Measurements from ENCODE around the gene EIF2B5.

DNA sequence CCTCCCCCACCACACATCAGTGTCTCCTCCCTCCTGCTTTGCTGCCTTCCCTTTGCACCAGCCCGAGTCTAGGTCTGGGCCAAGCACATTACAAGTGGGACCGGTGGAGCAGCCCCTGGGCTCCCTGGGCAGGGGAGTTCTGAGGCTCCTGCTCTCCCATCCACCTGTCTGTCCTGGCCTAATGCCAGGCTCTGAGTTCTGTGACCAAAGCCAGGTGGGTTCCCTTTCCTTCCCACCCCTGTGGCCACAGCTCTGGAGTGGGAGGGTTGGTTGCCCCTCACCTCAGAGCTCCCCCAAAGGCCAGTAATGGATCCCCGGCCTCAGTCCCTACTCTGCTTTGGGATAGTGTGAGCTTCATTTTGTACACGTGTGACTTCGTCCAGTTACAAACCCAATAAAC lies 48.5 kb downstream of the EIF2B5 start:
- TF ChIP-seq, protein P1, sequence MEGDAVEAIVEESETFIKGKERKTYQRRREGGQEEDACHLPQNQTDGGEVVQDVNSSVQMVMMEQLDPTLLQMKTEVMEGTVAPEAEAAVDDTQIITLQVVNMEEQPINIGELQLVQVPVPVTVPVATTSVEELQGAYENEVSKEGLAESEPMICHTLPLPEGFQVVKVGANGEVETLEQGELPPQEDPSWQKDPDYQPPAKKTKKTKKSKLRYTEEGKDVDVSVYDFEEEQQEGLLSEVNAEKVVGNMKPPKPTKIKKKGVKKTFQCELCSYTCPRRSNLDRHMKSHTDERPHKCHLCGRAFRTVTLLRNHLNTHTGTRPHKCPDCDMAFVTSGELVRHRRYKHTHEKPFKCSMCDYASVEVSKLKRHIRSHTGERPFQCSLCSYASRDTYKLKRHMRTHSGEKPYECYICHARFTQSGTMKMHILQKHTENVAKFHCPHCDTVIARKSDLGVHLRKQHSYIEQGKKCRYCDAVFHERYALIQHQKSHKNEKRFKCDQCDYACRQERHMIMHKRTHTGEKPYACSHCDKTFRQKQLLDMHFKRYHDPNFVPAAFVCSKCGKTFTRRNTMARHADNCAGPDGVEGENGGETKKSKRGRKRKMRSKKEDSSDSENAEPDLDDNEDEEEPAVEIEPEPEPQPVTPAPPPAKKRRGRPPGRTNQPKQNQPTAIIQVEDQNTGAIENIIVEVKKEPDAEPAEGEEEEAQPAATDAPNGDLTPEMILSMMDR (IDR thresholded peaks at IDR 0.05): no peak
- TF ChIP-seq EZH2 (IDR thresholded peaks at IDR 0.05; ENCODE audit: borderline replicate concordance, insufficient read depth, low read depth, low read length, poor library complexity, severe bottlenecking): no peak

All from B cell (primary cell).